GM12878 (cell line): ENCODE data around the gene TMEM167B. TPM values are rescaled to one million over a fixed set of nuclear protein-coding genes. Genes with fewer than 3 reads are reported as not detected.

Source experiments
- ATAC-seq: fragments of 200-7000 bp; cut with Tn5 transposase; 3 replicates; pipeline ENCODE4 v1.9.1; 2020; ENCODE audit warnings: mild to moderate bottlenecking, moderate library complexity
- BruUV-seq: library from RNA; stranded (reverse); fragments of 400-500 nt; replicated peaks from 2 replicates; lab custom pipeline; 2021; lab: Mats Ljungman, UMichigan
- CTCF ChIA-PET: fragments of 300-600 bp; sonication (Branson Sonifier 250); formaldehyde crosslinking; extraction: SDS; loops from one replicate; lab custom pipeline; 2021; ENCODE audit warnings: inconsistent platforms; lab: Yijun Ruan, JAX
- POLR2A ChIA-PET: fragments of 350-600 bp; formaldehyde crosslinking; extraction: SDS; loops from one replicate; lab custom pipeline; 2021; ENCODE audit warnings: inconsistent platforms; lab: Charles Lee
- RAD21 ChIA-PET: fragments of 300-600 bp; sonication (Branson Sonifier 250); formaldehyde crosslinking; loops from one replicate; lab custom pipeline; 2023; ENCODE audit warnings: antibody characterized with exemption; ENCODE audit not compliant: unreplicated experiment; lab: Charles Lee
- SMC1A ChIA-PET: fragments of 300-600 bp; sonication (Branson Sonifier 250); formaldehyde crosslinking; loops from one replicate; lab custom pipeline; 2023; ENCODE audit not compliant: unreplicated experiment, uncharacterized antibody; lab: Charles Lee
- DNase-seq: peaks from one replicate; pipeline ENCODE4 v3.0.0-alpha.2; 2011; ENCODE audit warnings: low read depth, low spot score
- FAIRE-seq: peaks from 3 replicates; lab custom pipeline; 2011; peaks lifted over from hg19 to GRCh38; lab: Jason Lieb, UNC
- H2AFZ ChIP-seq: 2 replicates; pipeline ENCODE4 v1.6.0; 2011; ENCODE audit warnings: low read depth, low read length, control low read depth; ENCODE audit not compliant: control insufficient read depth
- H3K27ac ChIP-seq: 2 replicates; pipeline ENCODE4 v1.5.1; 2011; ENCODE audit warnings: control low read depth; ENCODE audit not compliant: control insufficient read depth, insufficient read depth
- H3K27me3 ChIP-seq, 2 experiments: replicated peaks in 1 of 2; 2 replicates each; pipeline versions ENCODE4 v1.6.0 to v1.6.1; 2011; ENCODE audit warnings: low read length in 1 of 2; ENCODE audit not compliant: control insufficient read depth in 2 of 2, insufficient read depth in 2 of 2
- H3K36me3 ChIP-seq, 2 experiments: 2 replicates each; pipeline ENCODE4 v1.5.1; 2011; ENCODE audit warnings: low read length in 1 of 2; ENCODE audit not compliant: control insufficient read depth in 2 of 2, insufficient read depth in 2 of 2
- H3K4me1 ChIP-seq: 2 replicates; pipeline ENCODE4 v1.6.1; 2011; ENCODE audit warnings: mild to moderate bottlenecking, low read length, moderate library complexity, mixed read lengths; ENCODE audit not compliant: control insufficient read depth, insufficient read depth
- H3K4me2 ChIP-seq: 2 replicates; pipeline ENCODE4 v1.6.0; 2011; ENCODE audit warnings: control low read depth; ENCODE audit not compliant: control insufficient read depth, insufficient read depth
- H3K4me3 ChIP-seq: fragments of 200-600 bp; sonication (generic); 2 replicates; pipeline ENCODE4 v1.5.1; 2016
- H3K79me2 ChIP-seq: 2 replicates; pipeline ENCODE4 v1.6.0; 2011; ENCODE audit warnings: low read length; ENCODE audit not compliant: control insufficient read depth, insufficient read depth
- H3K9ac ChIP-seq: 2 replicates; pipeline ENCODE4 v1.8.0; 2011; ENCODE audit warnings: low read length, control low read depth, mixed read lengths; ENCODE audit not compliant: control insufficient read depth, insufficient read depth
- H3K9me3 ChIP-seq: replicated peaks from 3 replicates; pipeline ENCODE4 v1.5.1; 2011; ENCODE audit warnings: mild to moderate bottlenecking, low read length; ENCODE audit not compliant: control insufficient read depth, insufficient read depth
- H4K20me1 ChIP-seq: 2 replicates; pipeline ENCODE4 v1.6.0; 2011; ENCODE audit not compliant: control insufficient read depth, insufficient read depth
- CREM ChIP-seq: IDR thresholded peaks from 2 replicates; pipeline ENCODE4 v1.6.1; 2014; ENCODE audit warnings: antibody characterized with exemption, low read depth
- E4F1 ChIP-seq: fragments of 450-650 bp; IDR thresholded peaks from 2 replicates; pipeline ENCODE4 v1.6.1; 2018; ENCODE audit warnings: borderline replicate concordance, mild to moderate bottlenecking; ENCODE audit not compliant: partially characterized antibody
- ETV6 ChIP-seq, 2 experiments: fragments of 450-650 bp in 1 of 2; IDR thresholded peaks in 1 of 2; conservative IDR thresholded peaks in 1 of 2; 2 replicates each; pipeline ENCODE4 v1.6.1; 2014; ENCODE audit warnings: antibody characterized with exemption in 1 of 2, borderline replicate concordance in 1 of 2, low read depth in 1 of 2, mild to moderate bottlenecking in 1 of 2, moderate library complexity in 1 of 2
- NBN ChIP-seq: fragments of 450-650 bp; IDR thresholded peaks from 2 replicates; pipeline ENCODE4 v1.6.1; 2016
- NFYB ChIP-seq: IDR thresholded peaks from 2 replicates; pipeline ENCODE4 v1.6.1; 2011; ENCODE audit warnings: low read depth, mild to moderate bottlenecking, low read length, improper control_type of control experiment, moderate library complexity; ENCODE audit not compliant: insufficient read depth
- PML ChIP-seq: IDR thresholded peaks from 2 replicates; pipeline ENCODE4 v1.6.1; 2012; ENCODE audit warnings: low read length, inconsistent platforms
- RB1 ChIP-seq: fragments of 450-650 bp; formaldehyde crosslinking; IDR thresholded peaks from 2 replicates; pipeline ENCODE4 v1.6.1; 2017; ENCODE audit warnings: mild to moderate bottlenecking, borderline replicate concordance
- RUNX3 ChIP-seq: IDR thresholded peaks from 2 replicates; pipeline ENCODE4 v1.6.1; 2012; ENCODE audit warnings: low read length, inconsistent platforms
- SIX5 ChIP-seq: IDR thresholded peaks from 2 replicates; pipeline ENCODE4 v1.6.1; 2011; ENCODE audit warnings: mild to moderate bottlenecking, low read depth, low read length, moderate library complexity; ENCODE audit not compliant: severe bottlenecking
- SUZ12 ChIP-seq: fragments of 200-600 bp; sonication (generic); IDR thresholded peaks from one replicate; pipeline ENCODE4 v1.6.1; 2018; ENCODE audit warnings: antibody characterized with exemption, mild to moderate bottlenecking; ENCODE audit not compliant: unreplicated experiment
- WRNIP1 ChIP-seq: IDR thresholded peaks from 2 replicates; pipeline ENCODE4 v1.6.1; 2011; ENCODE audit warnings: low read depth, low read length, improper control_type of control experiment, borderline replicate concordance
- WGBS: methylation state at CpG from one replicate; pipeline ENCODE4 v1.1.6; 2016; ENCODE audit warnings: low lambda C conversion rate; ENCODE audit not compliant: insufficient replicate concordance, insufficient coverage; ENCODE audit errors: missing lambda C conversion rate; 5-methylcytosine and 5-hydroxymethylcytosine counted together
- in situ Hi-C: fragments of 300-500 bp; cut with MboI; formaldehyde crosslinking; loops from 9 replicates; pipeline ENCODE4 v1.14.3; 2018; ENCODE audit warnings: mixed read lengths
- intact Hi-C: fragments of 100-400 bp; cut with micrococcal nuclease; formaldehyde crosslinking; loops from one replicate; pipeline ENCODE4 v1.14.2; 2022; ENCODE audit not compliant: unreplicated experiment
- polyA plus RNA-seq, 11 experiments: library from polyadenylated mRNA; depleted of rRNA in 4 of 11; unstranded in 6 of 11; stranded (reverse) in 5 of 11; fragments of >200 nt; fragmentation: Nextera tagmentation in 4 of 11; fragmentation: Illumina TruSeq in 1 of 11; extraction: Ambion mirVana in 4 of 11; extraction: Trizol in 1 of 11; gene quantifications; 1 replicate in 1 of 11; 2 replicates in 10 of 11; pipeline versions ENCODE4 v1.2.1 to v1.2.3, GENCODE V29; 2011 to 2016; ENCODE audit warnings: inconsistent platforms in 2 of 11, missing spikeins in 2 of 11, low read depth in 1 of 11
- total RNA-seq, 4 experiments: library from RNA; depleted of rRNA in 3 of 4; stranded (reverse); fragments of >200 nt in 3 of 4; fragmentation: Illumina TruSeq in 1 of 4; extraction: Trizol in 1 of 4; gene quantifications; 2 replicates each; pipeline versions ENCODE4 v1.2.1 to v1.2.3, GENCODE V29; 2013 to 2021
- TF ChIP-seq, protein P1 (sequence below): IDR thresholded peaks from 2 replicates; pipeline ENCODE4 v1.6.1; 2011; ENCODE audit warnings: mild to moderate bottlenecking, low read depth, low read length, moderate library complexity; ENCODE audit not compliant: insufficient replicate concordance
- TF ChIP-seq, protein P2 (sequence below): fragments of 450-650 bp; IDR thresholded peaks from 2 replicates; pipeline ENCODE4 v1.6.1; 2017; ENCODE audit warnings: mild to moderate bottlenecking, moderate library complexity

Gene TMEM167B
- total and polyA plus RNA-seq, 10 of the 15 experiments (the other 5 are each of a cell fraction or from before 2014, with no cell fraction given) = 15.6 to 26.1 (median 21.1) TPM

DNA sequence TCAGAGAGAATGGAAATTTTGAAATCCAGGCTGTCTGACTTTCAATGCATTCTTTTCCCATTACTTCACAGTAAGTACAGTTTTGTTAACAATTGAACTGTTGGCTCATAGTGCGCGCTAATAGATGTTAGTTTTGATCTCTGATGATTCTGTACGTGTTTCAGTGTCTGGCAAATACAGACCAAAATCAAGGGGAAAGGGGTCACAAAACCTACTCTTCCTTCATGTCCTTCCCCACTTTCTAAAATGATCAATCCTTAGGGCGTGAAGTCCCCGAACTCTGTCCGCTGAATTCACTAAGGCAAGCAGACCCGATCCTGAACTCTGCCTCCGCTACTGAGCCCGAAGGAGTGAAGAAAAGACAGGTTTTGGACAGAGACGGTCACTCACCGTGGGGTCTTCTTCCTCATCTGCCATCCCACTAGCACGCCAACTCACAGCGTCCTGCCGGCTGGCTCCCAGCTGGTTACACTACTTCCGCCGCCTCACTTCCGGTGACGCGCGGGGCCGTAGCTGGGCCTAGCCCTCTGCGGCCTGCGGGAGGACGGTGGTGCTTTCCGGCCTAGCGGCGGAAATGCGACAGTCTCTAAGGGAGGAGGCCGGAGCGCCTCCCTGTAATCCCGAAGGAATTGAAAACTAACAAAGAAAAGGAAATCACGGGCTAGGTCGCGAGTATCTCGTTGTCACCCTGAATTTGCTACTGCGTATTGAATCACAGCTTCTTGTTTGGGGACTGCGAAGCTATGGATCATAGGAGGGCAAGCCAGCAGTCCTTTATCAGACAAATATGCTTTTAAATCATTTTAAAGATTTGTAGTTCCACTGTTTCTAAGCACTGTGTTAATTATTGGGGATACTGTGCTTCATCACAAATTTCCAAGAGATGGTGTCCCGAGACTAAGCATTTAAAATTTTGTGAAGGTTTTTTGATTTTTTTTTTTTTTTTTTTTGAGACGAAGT is 14.8 kb upstream of the TMEM167B start, which contains the start of gene TAF13 (continued):
- TF ChIP-seq, protein P1, sequence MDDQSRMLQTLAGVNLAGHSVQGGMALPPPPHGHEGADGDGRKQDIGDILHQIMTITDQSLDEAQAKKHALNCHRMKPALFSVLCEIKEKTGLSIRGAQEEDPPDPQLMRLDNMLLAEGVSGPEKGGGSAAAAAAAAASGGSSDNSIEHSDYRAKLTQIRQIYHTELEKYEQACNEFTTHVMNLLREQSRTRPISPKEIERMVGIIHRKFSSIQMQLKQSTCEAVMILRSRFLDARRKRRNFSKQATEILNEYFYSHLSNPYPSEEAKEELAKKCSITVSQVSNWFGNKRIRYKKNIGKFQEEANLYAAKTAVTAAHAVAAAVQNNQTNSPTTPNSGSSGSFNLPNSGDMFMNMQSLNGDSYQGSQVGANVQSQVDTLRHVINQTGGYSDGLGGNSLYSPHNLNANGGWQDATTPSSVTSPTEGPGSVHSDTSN = peak; percentile 77
- TF ChIP-seq NFYB = no peak
- TF ChIP-seq, all 136 proteins: peak for 59

- no TSS peak for BruUV-seq
- in situ Hi-C loops (no loop called here), intact Hi-C loops (no loop called here)
- no peak for FAIRE-seq
- Histone ChIP-seq H3K9me3 (no peaks in the 10 kb centered on the region), H3K9ac (no peak overlapping the region), H3K36me3 (no peaks in the 10 kb centered on the region), H3K4me2 (no peak overlapping the region), H3K4me1 (no peaks in the 10 kb centered on the region; the same call in none of the 2 replicates), H4K20me1 (no peaks in the 10 kb centered on the region), H3K4me3 (no peak overlapping the region), H2AFZ (peak overlapping the region; percentile 24; the same call in 1 of the 2 replicates), H3K27ac (no peak overlapping the region), H3K79me2 (peaks cover 14% of the 10 kb centered on the region), H3K27me3 (no peaks in the 10 kb centered on the region)
- ChIA-PET RAD21 (no interaction called here), CTCF (interaction anchor here (1.0 kb wide), 1 partner anchor 21 kb away, joined by 4 read pairs; no protein-coding TSS in a partner anchor), SMC1A (no interaction called here), POLR2A (no interaction called here)
- WGBS = 0% methylated on average over 1 of the region's 1 CpG
- DNase-seq = no peak
- peak; percentile 42 for ATAC-seq
- TF ChIP-seq NBN (no peak), SUZ12 (no peak), SIX5 (no peak), WRNIP1 (no peak), E4F1 (no peak), ETV6 (conservative IDR thresholded peaks at IDR 0.05 in 1 of 2, IDR thresholded peaks at IDR 0.05 in 1 of 2; ENCODE audit: borderline replicate concordance in 1 of 2, low read depth in 1 of 2) (no peak), PML (no peak), RB1 (no peak), CREM (no peak), RUNX3 (no peak)
- TF ChIP-seq, protein P2, sequence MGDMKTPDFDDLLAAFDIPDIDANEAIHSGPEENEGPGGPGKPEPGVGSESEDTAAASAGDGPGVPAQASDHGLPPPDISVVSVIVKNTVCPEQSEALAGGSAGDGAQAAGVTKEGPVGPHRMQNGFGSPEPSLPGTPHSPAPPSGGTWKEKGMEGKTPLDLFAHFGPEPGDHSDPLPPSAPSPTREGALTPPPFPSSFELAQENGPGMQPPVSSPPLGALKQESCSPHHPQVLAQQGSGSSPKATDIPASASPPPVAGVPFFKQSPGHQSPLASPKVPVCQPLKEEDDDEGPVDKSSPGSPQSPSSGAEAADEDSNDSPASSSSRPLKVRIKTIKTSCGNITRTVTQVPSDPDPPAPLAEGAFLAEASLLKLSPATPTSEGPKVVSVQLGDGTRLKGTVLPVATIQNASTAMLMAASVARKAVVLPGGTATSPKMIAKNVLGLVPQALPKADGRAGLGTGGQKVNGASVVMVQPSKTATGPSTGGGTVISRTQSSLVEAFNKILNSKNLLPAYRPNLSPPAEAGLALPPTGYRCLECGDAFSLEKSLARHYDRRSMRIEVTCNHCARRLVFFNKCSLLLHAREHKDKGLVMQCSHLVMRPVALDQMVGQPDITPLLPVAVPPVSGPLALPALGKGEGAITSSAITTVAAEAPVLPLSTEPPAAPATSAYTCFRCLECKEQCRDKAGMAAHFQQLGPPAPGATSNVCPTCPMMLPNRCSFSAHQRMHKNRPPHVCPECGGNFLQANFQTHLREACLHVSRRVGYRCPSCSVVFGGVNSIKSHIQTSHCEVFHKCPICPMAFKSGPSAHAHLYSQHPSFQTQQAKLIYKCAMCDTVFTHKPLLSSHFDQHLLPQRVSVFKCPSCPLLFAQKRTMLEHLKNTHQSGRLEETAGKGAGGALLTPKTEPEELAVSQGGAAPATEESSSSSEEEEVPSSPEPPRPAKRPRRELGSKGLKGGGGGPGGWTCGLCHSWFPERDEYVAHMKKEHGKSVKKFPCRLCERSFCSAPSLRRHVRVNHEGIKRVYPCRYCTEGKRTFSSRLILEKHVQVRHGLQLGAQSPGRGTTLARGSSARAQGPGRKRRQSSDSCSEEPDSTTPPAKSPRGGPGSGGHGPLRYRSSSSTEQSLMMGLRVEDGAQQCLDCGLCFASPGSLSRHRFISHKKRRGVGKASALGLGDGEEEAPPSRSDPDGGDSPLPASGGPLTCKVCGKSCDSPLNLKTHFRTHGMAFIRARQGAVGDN = no peak
These were observed 12.2 kb upstream of the TMEM167B start for GRCh38 chr1:109078317-109078716.
